ENCODE results near the gene CCDC102A. TPM values are rescaled to one million over a fixed set of nuclear protein-coding genes. Genes with fewer than 3 reads are reported as not detected.

Gene CCDC102A
- total and polyA plus RNA-seq, 10 of the 15 experiments (the other 5 are each of a cell fraction or from before 2014, with no cell fraction given), result 0.03 to 5.9 (median 2.4) TPM

DNA sequence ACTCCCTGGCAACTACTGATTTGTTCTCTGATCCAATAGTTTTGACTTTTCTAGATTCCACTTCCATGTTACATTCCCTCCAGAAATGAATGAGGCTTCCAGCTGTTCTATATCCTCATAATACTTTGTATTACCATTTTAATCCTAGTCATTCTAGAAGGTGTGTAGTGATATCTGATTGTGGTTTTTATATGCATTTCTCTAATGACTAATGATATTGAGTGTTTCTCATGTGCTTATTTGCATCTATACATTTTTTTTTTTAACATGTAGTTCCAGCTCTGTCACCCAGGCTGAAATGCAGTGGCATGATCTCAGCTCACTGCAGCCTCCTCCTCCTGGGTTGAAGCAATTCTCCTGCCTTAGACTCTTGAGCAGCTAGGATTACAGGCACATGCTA, 13.4 kb upstream of the CCDC102A start:
- BruUV-seq (replicated peaks), result no TSS peak
- ChIA-PET CTCF (no interaction called here), SMC1A (ENCODE audit: uncharacterized antibody, unreplicated experiment) (interaction anchor here (0.7 to 0.8 kb wide), 3 partner anchors 13 to 414 kb away, joined by 3 to 4 read pairs (median 3); partner anchors contain the start of gene CCDC102A), RAD21 (ENCODE audit: unreplicated experiment) (interaction anchor here (0.7 kb wide), 1 partner anchor 25 kb away, joined by 3 read pairs; no protein-coding TSS in a partner anchor), POLR2A (no interaction called here)
- no peaks in the 10 kb centered on the region for H3K27me3 ChIP-seq (replicated peaks in 1 of 2; ENCODE audit: control insufficient read depth in 2 of 2, insufficient read depth in 2 of 2, low read length in 1 of 2)
- 0 out of 2 replicates have a peak overlapping the region, but pooled peaks have one; percentile 35 for H3K4me2 ChIP-seq (ENCODE audit: control insufficient read depth, insufficient read depth)
- peaks cover 9% of the 10 kb centered on the region for H3K9me3 ChIP-seq (replicated peaks; ENCODE audit: control insufficient read depth, insufficient read depth, low read length)
- no peak for DNase-seq (ENCODE audit: low read depth, low spot score)
- H3K4me1 ChIP-seq (ENCODE audit: control insufficient read depth, insufficient read depth, low read length), result peaks cover 14% of the 10 kb centered on the region
- no peak for TF ChIP-seq SRF (IDR thresholded peaks at IDR 0.05; ENCODE audit: low read depth in 2 of 2, low read length in 2 of 2)
- no peak for TF ChIP-seq WRNIP1 (IDR thresholded peaks at IDR 0.05; ENCODE audit: borderline replicate concordance, low read depth, low read length)
- TF ChIP-seq CHD4 (IDR thresholded peaks at IDR 0.05), result no peak
- TF ChIP-seq CBX5 (IDR thresholded peaks at IDR 0.05; ENCODE audit: low read depth), result no peak
- TF ChIP-seq, protein P1, sequence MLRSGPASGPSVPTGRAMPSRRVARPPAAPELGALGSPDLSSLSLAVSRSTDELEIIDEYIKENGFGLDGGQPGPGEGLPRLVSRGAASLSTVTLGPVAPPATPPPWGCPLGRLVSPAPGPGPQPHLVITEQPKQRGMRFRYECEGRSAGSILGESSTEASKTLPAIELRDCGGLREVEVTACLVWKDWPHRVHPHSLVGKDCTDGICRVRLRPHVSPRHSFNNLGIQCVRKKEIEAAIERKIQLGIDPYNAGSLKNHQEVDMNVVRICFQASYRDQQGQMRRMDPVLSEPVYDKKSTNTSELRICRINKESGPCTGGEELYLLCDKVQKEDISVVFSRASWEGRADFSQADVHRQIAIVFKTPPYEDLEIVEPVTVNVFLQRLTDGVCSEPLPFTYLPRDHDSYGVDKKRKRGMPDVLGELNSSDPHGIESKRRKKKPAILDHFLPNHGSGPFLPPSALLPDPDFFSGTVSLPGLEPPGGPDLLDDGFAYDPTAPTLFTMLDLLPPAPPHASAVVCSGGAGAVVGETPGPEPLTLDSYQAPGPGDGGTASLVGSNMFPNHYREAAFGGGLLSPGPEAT (IDR thresholded peaks at IDR 0.05; ENCODE audit: low read depth), result no peak
- TF ChIP-seq, protein P2, sequence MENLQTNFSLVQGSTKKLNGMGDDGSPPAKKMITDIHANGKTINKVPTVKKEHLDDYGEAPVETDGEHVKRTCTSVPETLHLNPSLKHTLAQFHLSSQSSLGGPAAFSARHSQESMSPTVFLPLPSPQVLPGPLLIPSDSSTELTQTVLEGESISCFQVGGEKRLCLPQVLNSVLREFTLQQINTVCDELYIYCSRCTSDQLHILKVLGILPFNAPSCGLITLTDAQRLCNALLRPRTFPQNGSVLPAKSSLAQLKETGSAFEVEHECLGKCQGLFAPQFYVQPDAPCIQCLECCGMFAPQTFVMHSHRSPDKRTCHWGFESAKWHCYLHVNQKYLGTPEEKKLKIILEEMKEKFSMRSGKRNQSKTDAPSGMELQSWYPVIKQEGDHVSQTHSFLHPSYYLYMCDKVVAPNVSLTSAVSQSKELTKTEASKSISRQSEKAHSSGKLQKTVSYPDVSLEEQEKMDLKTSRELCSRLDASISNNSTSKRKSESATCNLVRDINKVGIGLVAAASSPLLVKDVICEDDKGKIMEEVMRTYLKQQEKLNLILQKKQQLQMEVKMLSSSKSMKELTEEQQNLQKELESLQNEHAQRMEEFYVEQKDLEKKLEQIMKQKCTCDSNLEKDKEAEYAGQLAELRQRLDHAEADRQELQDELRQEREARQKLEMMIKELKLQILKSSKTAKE (IDR thresholded peaks at IDR 0.05; ENCODE audit: low read depth, poor library complexity, severe bottlenecking), result no peak
- H3K9ac ChIP-seq (ENCODE audit: control insufficient read depth, insufficient read depth, low read length), result no peak overlapping the region
- H3K4me3 ChIP-seq, result no peak overlapping the region
- H4K20me1 ChIP-seq (ENCODE audit: control insufficient read depth, insufficient read depth), result no peaks in the 10 kb centered on the region
- intact Hi-C loops (cut with micrococcal nuclease; ENCODE audit: unreplicated experiment) (no loop called here), in situ Hi-C loops (cut with MboI) (no loop called here)
- peaks cover 70% of the 10 kb centered on the region for H3K79me2 ChIP-seq (ENCODE audit: control insufficient read depth, insufficient read depth, low read length)
- H3K27ac ChIP-seq (ENCODE audit: control insufficient read depth, insufficient read depth), result no peak overlapping the region
- ATAC-seq, result no peak; the same call in 2 of the 3 replicates
- peaks cover 0 to 10% of the 10 kb centered on the region in 2 experiments; a peak in 3 of 4 replicates for H3K36me3 ChIP-seq (ENCODE audit: control insufficient read depth in 2 of 2, insufficient read depth in 2 of 2, low read length in 1 of 2)
- no peak for FAIRE-seq
- no peak overlapping the region for H2AFZ ChIP-seq (ENCODE audit: control insufficient read depth, low read depth, low read length)

All from GM12878 (cell line).